DMS153 (cell line): ENCODE results near the gene FPR1.

ENCODE experiments used
- DNase-seq: peaks from one replicate; lab custom pipeline; 2025; lab: John Stamatoyannopoulos, UW

The FPR1 gene

GRCh38 chr19:51704626-51705025, 47.1 kb downstream of the FPR1 start:
- no peak for DNase-seq

GRCh38 chr19:51703575-51704515, 47.8 kb downstream of the FPR1 start:
- peak; percentile 86 for DNase-seq

- no peak for DNase-seq
These were observed 48.7 kb downstream of the FPR1 start for GRCh38 chr19:51702825-51703574.

GRCh38 chr19:51702103-51702824, 49.4 kb downstream of the FPR1 start:
- peak; percentile 58 for DNase-seq

GRCh38 chr19:51701468-51702100, 50.1 kb downstream of the FPR1 start:
- no peak for DNase-seq

GRCh38 chr19:51699170-51699569, 52.5 kb downstream of the FPR1 start:
- DNase-seq: no peak

GRCh38 chr19:51698296-51698695, 53.4 kb downstream of the FPR1 start:
- no peak for DNase-seq

- no peak for DNase-seq
These were observed 54.4 kb downstream of the FPR1 start for GRCh38 chr19:51697169-51697776.

- no peak for DNase-seq
These were observed 55.1 kb downstream of the FPR1 start for GRCh38 chr19:51696606-51697005.
